Transverse colon (tissue), 4 donors: ENCODE data around the gene PRRC1.

Experiments
- CTCF ChIP-seq, 5 experiments: fragments of 200-600 bp in 3 of 5; fragments of 450-650 bp in 2 of 5; sonication (generic) in 3 of 5; IDR thresholded peaks; 1 replicate in 2 of 5; 2 replicates in 3 of 5; pipeline ENCODE4 v1.5.1; 2016 to 2017; ENCODE audit warnings: antibody characterized with exemption in 5 of 5, inconsistent platforms in 3 of 5, mild to moderate bottlenecking in 2 of 5, moderate library complexity in 1 of 5
- POLR2AphosphoS5 ChIP-seq, 3 donors: sonication (generic); formaldehyde crosslinking; IDR thresholded peaks; one replicate each; pipeline ENCODE4 v1.6.1; 2016; ENCODE audit warnings: antibody characterized with exemption in 3 of 3

- TF ChIP-seq CTCF (IDR thresholded peaks at IDR 0.05) (no peak), POLR2AphosphoS5 (IDR thresholded peaks at IDR 0.05) (no peak)
Measured at GRCh38 chr5:127586066-127586770, 68.8 kb downstream of the PRRC1 start.
